NCI-H2196 treated with DMSO at 0.1 percent for 48 hours (cell line): ENCODE measurements around the gene GPR37.

Experiments
- DNase-seq: peaks from one replicate; lab custom pipeline; 2025; ENCODE audit not compliant: unreplicated experiment; lab: John Stamatoyannopoulos, UW

The GPR37 gene

GRCh38 chr7:124780056-124780455, 14.5 kb upstream of the GPR37 start:
- no peak for DNase-seq

- DNase-seq: no peak
Observed at GRCh38 chr7:124779620-124780019, 14.0 kb upstream of the GPR37 start.

GRCh38 chr7:124779194-124779593, 13.6 kb upstream of the GPR37 start:
- peak; percentile 57 for DNase-seq

GRCh38 chr7:124777268-124777667, 11.7 kb upstream of the GPR37 start:
- no peak for DNase-seq

GRCh38 chr7:124776153-124776552, 10.6 kb upstream of the GPR37 start:
- DNase-seq: no peak

GRCh38 chr7:124775422-124775821, 9.8 kb upstream of the GPR37 start:
- DNase-seq: no peak

- no peak for DNase-seq
Observed at GRCh38 chr7:124773938-124774337, 8.3 kb upstream of the GPR37 start.

GRCh38 chr7:124773339-124773738, 7.7 kb upstream of the GPR37 start:
- DNase-seq: no peak

- no peak for DNase-seq
Observed at GRCh38 chr7:124769136-124769535, 3.5 kb upstream of the GPR37 start.

GRCh38 chr7:124768525-124768924, 2.9 kb upstream of the GPR37 start:
- no peak for DNase-seq

- no peak for DNase-seq
Observed at GRCh38 chr7:124764847-124765400, 668 bp downstream of the GPR37 start.

- DNase-seq: no peak
Observed at GRCh38 chr7:124764051-124764846, 1.3 kb downstream of the GPR37 start.

GRCh38 chr7:124762611-124763143, 2.9 kb downstream of the GPR37 start:
- DNase-seq: no peak

- DNase-seq: no peak
Observed at GRCh38 chr7:124761164-124761715, 4.4 kb downstream of the GPR37 start.

- no peak for DNase-seq
Observed at GRCh38 chr7:124758327-124758726, 7.3 kb downstream of the GPR37 start.

GRCh38 chr7:124754576-124755268, 10.9 kb downstream of the GPR37 start:
- no peak for DNase-seq

- no peak for DNase-seq
Observed at GRCh38 chr7:124752310-124752709, 13.3 kb downstream of the GPR37 start.

GRCh38 chr7:124751027-124751426, 14.6 kb downstream of the GPR37 start:
- DNase-seq: no peak

- DNase-seq: no peak
Observed at GRCh38 chr7:124747072-124747471, 18.5 kb downstream of the GPR37 start.

- DNase-seq: no peak
Observed at GRCh38 chr7:124738639-124739038, 27.0 kb downstream of the GPR37 start.

GRCh38 chr7:124737760-124738300, 27.8 kb downstream of the GPR37 start:
- DNase-seq: no peak
